SU-DHL-6 (cell line): Measurements from ENCODE around the gene RASA3.

Experiments
- CTCF ChIP-seq: fragments of 200-600 bp; sonication (generic); IDR thresholded peaks from one replicate; pipeline ENCODE4 v1.5.1; 2017; ENCODE audit warnings: antibody characterized with exemption, mild to moderate bottlenecking, low read length, moderate library complexity; ENCODE audit not compliant: insufficient read depth, poor library complexity, severe bottlenecking
- EZH2phosphoT487 ChIP-seq: fragments of 200-600 bp; sonication (generic), shearing (Covaris generic); conservative IDR thresholded peaks from 2 replicates; pipeline ENCODE4 v1.6.1; 2018; ENCODE audit warnings: mild to moderate bottlenecking, antibody characterized with exemption, low read length, moderate library complexity, mixed read lengths

DNA sequence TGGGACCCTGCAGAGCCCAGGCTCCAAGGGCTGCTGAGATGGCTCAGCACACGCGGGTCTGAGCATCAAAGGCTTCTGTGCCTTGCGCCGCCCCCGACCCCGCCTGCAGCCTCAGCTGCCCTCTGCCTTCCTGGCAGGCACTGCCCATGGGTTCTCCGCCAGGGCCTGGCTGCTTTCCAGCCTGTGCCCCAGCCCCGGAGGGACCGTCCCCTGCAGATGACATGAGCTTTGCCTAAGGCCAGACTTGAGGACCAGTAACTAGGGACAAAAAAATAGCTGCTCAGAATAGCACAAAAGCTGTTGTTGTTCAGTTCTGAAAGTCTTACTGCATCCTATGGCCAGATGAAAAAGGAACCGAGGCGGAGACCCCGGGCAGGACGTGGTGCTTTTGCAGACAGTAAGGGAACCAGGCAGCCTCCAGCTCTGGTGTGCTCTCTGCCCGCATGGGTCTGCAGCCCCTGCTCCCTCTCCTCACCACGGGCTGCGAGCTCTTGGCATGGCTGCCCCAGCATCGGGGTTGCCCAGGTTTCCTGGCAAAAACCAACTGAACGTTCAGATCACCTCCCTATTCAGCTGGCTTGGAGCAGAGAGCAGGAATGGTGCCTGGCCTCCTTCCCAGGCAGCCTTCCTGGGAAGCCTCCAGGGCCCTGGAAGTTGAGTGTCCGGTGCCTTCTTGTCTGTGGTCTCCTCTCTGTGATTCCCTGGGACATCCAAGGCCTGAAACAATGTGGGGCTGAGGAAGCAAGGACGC lies 34.1 kb upstream of the RASA3 start:
- TF ChIP-seq EZH2phosphoT487 = no peak
- no peak for TF ChIP-seq CTCF
